ENCODE measurements around the gene HMOX1.

Gene HMOX1

DNA sequence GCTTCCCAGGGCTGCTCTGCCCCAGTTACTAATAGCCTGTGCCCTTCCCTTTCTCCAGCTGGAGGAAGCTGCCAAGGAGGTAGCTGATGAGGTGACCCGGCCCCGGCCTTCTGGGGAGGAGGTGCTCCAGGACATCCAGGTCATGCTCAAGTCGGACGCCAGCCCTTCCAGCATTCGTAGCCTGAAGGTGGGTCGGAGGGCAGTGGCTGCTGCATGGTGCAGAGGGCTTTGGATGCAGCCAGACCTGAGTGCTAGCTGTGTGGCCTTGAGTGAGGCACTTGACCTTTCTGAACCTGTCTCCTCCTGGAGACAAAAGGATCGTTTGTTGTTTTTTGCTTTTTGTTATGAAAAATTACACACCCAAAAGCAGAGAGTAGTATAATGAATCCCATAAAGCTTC is 22.5 kb downstream of the HMOX1 start:
- ATAC-seq (ENCODE audit: low read depth), result no peak
- TF ChIP-seq, protein P1, sequence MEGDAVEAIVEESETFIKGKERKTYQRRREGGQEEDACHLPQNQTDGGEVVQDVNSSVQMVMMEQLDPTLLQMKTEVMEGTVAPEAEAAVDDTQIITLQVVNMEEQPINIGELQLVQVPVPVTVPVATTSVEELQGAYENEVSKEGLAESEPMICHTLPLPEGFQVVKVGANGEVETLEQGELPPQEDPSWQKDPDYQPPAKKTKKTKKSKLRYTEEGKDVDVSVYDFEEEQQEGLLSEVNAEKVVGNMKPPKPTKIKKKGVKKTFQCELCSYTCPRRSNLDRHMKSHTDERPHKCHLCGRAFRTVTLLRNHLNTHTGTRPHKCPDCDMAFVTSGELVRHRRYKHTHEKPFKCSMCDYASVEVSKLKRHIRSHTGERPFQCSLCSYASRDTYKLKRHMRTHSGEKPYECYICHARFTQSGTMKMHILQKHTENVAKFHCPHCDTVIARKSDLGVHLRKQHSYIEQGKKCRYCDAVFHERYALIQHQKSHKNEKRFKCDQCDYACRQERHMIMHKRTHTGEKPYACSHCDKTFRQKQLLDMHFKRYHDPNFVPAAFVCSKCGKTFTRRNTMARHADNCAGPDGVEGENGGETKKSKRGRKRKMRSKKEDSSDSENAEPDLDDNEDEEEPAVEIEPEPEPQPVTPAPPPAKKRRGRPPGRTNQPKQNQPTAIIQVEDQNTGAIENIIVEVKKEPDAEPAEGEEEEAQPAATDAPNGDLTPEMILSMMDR (IDR thresholded peaks at IDR 0.05; ENCODE audit: poor library complexity, severe bottlenecking), result no peak
- no peaks in the 10 kb centered on the region for H3K9me3 ChIP-seq (ENCODE audit: severe bottlenecking)
- H3K27me3 ChIP-seq (ENCODE audit: insufficient read depth, poor library complexity, severe bottlenecking), result no peaks in the 10 kb centered on the region
- no peak overlapping the region for H3K4me3 ChIP-seq (ENCODE audit: severe bottlenecking)
- peaks cover 77% of the 10 kb centered on the region for H3K36me3 ChIP-seq (ENCODE audit: low read depth)
- H3K4me1 ChIP-seq (ENCODE audit: insufficient read depth, poor library complexity, severe bottlenecking), result peaks cover 9% of the 10 kb centered on the region
- DNase-seq (ENCODE audit: low spot score), result no peak
- H3K27ac ChIP-seq (ENCODE audit: poor library complexity, severe bottlenecking), result no peak overlapping the region

DNA sequence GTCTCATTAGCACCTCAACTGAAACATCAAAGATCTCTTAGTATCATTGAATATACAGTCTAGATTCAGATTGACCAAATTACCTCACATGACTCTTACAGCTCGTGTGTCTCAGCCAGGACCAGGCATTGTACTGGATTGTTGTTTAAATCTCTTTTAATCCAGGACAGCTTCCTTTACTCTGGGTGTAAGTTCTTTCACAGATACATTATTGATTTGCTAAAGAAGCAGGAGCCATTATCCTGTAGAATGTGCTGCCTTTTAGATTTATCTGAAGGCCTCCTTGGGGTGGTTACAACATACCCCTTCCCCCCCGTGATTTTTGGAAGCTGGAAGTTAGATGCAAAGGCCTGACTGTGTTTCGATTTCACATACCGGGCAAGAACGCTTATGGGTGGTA is 23.3 kb downstream of the HMOX1 start:
- no peak overlapping the region for H3K4me3 ChIP-seq (ENCODE audit: severe bottlenecking)
- ATAC-seq (ENCODE audit: low read depth) (no peak), DNase-seq (ENCODE audit: low spot score) (no peak)
- no peak overlapping the region for H3K27ac ChIP-seq (ENCODE audit: poor library complexity, severe bottlenecking)
- H3K4me1 ChIP-seq (ENCODE audit: insufficient read depth, poor library complexity, severe bottlenecking), result peaks cover 9% of the 10 kb centered on the region
- TF ChIP-seq, protein P1 (IDR thresholded peaks at IDR 0.05; ENCODE audit: poor library complexity, severe bottlenecking), result no peak
- H3K9me3 ChIP-seq (ENCODE audit: severe bottlenecking), result no peaks in the 10 kb centered on the region
- no peaks in the 10 kb centered on the region for H3K27me3 ChIP-seq (ENCODE audit: insufficient read depth, poor library complexity, severe bottlenecking)
- H3K36me3 ChIP-seq (ENCODE audit: low read depth), result peaks cover 85% of the 10 kb centered on the region

DNA sequence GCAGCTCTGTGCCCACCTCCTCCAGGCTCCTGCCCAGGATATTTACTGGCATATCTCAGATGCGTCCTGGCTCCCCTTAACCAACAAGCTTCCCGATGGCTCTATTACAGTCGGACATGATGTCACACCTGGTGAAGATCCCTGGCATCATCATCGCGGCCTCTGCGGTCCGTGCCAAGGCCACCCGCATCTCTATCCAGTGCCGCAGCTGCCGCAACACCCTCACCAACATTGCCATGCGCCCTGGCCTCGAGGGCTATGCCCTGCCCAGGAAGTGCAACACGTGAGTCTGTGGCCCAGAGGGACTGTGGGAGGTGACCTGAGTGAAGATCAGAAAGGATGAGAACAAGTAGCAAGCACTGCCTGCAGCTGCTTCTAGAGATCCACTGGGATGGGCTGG is 25.5 kb downstream of the HMOX1 start:
- H3K4me1 ChIP-seq (ENCODE audit: insufficient read depth, poor library complexity, severe bottlenecking), result peaks cover under 1% of the 10 kb centered on the region
- H3K27me3 ChIP-seq (ENCODE audit: insufficient read depth, poor library complexity, severe bottlenecking), result no peaks in the 10 kb centered on the region
- H3K36me3 ChIP-seq (ENCODE audit: low read depth), result peaks cover 97% of the 10 kb centered on the region
- no peaks in the 10 kb centered on the region for H3K9me3 ChIP-seq (ENCODE audit: severe bottlenecking)
- no peak overlapping the region for H3K4me3 ChIP-seq (ENCODE audit: severe bottlenecking)
- no peak for ATAC-seq (ENCODE audit: low read depth)
- DNase-seq (ENCODE audit: low spot score), result no peak
- H3K27ac ChIP-seq (ENCODE audit: poor library complexity, severe bottlenecking), result no peak overlapping the region
- TF ChIP-seq, protein P1 (IDR thresholded peaks at IDR 0.05; ENCODE audit: poor library complexity, severe bottlenecking), result no peak

DNA sequence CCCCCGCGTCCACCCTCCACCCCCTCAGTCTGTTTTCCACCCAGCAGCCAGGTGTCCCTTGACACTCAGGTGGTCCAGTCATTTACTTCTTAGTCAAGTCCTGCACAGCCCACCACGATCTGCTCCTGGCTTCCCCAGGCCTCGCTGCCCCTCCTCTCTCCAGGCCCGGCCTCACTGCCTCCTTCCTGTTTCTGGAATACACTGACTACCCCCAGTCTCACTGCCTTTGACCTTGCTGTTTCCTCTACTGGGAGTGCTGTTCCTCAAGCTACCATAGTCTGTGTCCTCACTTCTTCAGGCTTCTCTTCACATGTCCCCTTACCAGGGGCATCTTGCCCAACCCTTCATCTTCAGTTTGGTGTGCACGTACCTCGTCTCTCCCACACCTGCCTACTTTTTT is 26.5 kb downstream of the HMOX1 start:
- Histone ChIP-seq H3K9me3 (ENCODE audit: severe bottlenecking) (no peaks in the 10 kb centered on the region), H3K27me3 (ENCODE audit: insufficient read depth, poor library complexity, severe bottlenecking) (no peaks in the 10 kb centered on the region), H3K4me1 (ENCODE audit: insufficient read depth, poor library complexity, severe bottlenecking) (no peaks in the 10 kb centered on the region), H3K36me3 (ENCODE audit: low read depth) (peaks cover 100% of the 10 kb centered on the region), H3K4me3 (ENCODE audit: severe bottlenecking) (no peak overlapping the region), H3K27ac (ENCODE audit: poor library complexity, severe bottlenecking) (no peak overlapping the region)
- no peak for ATAC-seq (ENCODE audit: low read depth)
- no peak for DNase-seq (ENCODE audit: low spot score)
- TF ChIP-seq, protein P1 (IDR thresholded peaks at IDR 0.05; ENCODE audit: poor library complexity, severe bottlenecking), result no peak

DNA sequence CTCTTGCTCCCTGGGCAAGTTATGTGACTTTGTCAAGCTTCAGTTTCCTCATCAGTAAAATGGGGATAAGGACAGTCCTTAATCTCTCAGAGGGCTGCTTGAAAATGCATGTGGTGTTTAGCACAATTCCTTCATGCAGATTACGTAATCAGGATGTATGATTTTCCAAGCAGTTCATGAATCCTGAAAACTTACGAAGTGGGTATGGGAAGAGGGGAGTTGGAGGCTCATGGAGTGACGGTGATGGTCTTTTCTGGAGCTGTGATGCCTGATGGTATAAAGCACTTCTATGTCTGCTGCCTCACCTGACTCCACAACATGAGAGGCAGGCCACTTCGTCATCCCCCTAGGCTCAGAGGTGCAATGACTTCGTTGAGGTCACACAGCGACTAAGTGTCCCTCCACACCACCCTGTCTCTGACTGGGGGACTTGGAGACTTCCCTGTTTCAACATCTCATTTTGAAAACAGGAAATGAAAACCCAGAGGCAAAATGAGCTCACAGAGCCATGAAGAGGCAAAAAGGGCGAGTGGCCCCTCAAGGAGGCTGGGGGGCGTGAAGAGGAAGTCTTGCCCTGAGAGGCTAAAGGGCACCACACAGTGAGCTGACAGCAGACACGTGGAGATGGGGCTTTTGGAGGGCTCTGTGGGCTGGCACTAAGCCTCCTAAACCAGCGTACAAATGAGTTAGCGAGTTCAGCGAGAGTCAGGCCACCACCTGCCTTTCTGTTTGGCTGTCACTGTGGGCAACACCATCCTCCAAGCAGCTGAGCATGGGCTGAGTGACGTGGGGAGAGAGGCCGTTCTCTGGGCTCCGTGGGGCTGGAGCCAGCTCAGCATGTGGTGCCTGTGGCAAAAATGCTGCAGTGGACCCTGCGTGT is 29.1 kb downstream of the HMOX1 start:
- DNase-seq (ENCODE audit: low spot score) (no peak), ATAC-seq (ENCODE audit: low read depth) (no peak)
- H3K9me3 ChIP-seq (ENCODE audit: severe bottlenecking), result no peaks in the 10 kb centered on the region
- H3K27ac ChIP-seq (ENCODE audit: poor library complexity, severe bottlenecking), result no peak overlapping the region
- peaks cover 100% of the 10 kb centered on the region for H3K36me3 ChIP-seq (ENCODE audit: low read depth)
- TF ChIP-seq, protein P1 (IDR thresholded peaks at IDR 0.05; ENCODE audit: poor library complexity, severe bottlenecking), result no peak
- no peak overlapping the region for H3K4me3 ChIP-seq (ENCODE audit: severe bottlenecking)
- H3K27me3 ChIP-seq (ENCODE audit: insufficient read depth, poor library complexity, severe bottlenecking), result no peaks in the 10 kb centered on the region
- H3K4me1 ChIP-seq (ENCODE audit: insufficient read depth, poor library complexity, severe bottlenecking), result no peaks in the 10 kb centered on the region

Measured in RWPE2 (cell line).